Measurements from ENCODE around the gene CABP1. TPM values are rescaled to one million over a fixed set of nuclear protein-coding genes. Genes with fewer than 3 reads are reported as not detected.

The CABP1 gene
- total and polyA plus RNA-seq, 9 of the 15 experiments (the other 6 are each of a cell fraction or from before 2014, with no cell fraction given): not detected

DNA sequence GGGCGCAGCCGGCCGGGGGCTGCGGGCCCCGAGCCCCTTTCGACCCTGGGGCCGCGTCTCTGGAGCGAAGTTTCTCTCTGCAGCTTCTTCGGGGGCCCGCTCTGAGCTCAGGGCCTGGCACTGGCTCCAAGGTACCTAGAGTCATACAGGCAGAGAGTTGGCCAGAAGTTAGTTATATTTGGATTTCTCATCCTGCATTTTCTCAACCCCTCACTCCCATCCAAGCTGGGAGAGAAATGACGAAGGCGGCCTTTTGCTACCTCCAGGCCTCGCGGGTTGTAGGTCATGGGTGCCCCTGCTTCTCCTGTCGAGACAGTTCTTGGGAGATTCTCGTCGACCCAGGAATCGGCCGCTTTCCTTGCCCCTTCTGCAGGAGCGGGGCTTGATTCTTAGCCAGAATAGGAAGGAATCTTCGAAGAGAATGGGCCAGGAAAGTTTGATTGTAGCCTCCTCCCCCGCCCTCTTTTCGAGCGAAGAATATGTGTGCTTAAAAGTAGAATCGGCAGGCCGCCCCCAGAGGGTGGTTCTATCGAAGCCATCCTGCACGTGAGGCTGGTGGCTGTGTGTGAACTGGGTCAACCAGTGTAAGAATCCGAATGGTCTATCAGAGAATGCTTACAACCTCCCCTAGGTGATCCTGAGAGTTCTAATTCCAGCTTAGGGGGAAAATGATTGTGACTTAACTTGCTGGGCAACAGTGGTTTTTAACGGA, 47.3 kb downstream of the CABP1 start:
- in situ Hi-C loops (cut with MboI): no loop called here
- DNase-seq (ENCODE audit: extremely low read depth in 1 of 4, low spot score in 3 of 4): peak; percentile 35 to 61 (median 36)
- intact Hi-C loops (cut with micrococcal nuclease): loop anchor here (1.0 to 2.0 kb wide), 2 partner anchors 23 to 38 kb away; partner anchors contain the start of gene UNC119B
- TF ChIP-seq L3MBTL2 (IDR thresholded peaks at IDR 0.05): peak; percentile 33; the same call in 1 of the 2 replicates
- no peak for TF ChIP-seq GABPA (tag; conservative IDR thresholded peaks at IDR 0.05; ENCODE audit: low read depth)
- TF ChIP-seq, protein P1, sequence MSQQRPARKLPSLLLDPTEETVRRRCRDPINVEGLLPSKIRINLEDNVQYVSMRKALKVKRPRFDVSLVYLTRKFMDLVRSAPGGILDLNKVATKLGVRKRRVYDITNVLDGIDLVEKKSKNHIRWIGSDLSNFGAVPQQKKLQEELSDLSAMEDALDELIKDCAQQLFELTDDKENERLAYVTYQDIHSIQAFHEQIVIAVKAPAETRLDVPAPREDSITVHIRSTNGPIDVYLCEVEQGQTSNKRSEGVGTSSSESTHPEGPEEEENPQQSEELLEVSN (IDR thresholded peaks at IDR 0.05; ENCODE audit: borderline replicate concordance in 1 of 2, extremely low read depth in 1 of 2, insufficient read depth in 1 of 2, insufficient read length in 1 of 2, low read depth in 1 of 2, low read length in 1 of 2, poor library complexity in 1 of 2, severe bottlenecking in 1 of 2): peak in 1 of 2 experiments; percentile 45
- TF ChIP-seq SMAD2 (IDR thresholded peaks at IDR 0.05; ENCODE audit: low read depth, low read length): no peak
- TF ChIP-seq RBBP5 (IDR thresholded peaks at IDR 0.05; ENCODE audit: borderline replicate concordance, insufficient read depth, low read length, poor library complexity, severe bottlenecking): peak; percentile 14
- TF ChIP-seq ZBTB7A (IDR thresholded peaks at IDR 0.05; ENCODE audit: borderline replicate concordance, control insufficient read depth, low read depth, low read length): peak; percentile 78
- peak; percentile 39; the same call in 1 of the 2 replicates for TF ChIP-seq EGR1 (conservative IDR thresholded peaks at IDR 0.05)
- TF ChIP-seq, protein P2, sequence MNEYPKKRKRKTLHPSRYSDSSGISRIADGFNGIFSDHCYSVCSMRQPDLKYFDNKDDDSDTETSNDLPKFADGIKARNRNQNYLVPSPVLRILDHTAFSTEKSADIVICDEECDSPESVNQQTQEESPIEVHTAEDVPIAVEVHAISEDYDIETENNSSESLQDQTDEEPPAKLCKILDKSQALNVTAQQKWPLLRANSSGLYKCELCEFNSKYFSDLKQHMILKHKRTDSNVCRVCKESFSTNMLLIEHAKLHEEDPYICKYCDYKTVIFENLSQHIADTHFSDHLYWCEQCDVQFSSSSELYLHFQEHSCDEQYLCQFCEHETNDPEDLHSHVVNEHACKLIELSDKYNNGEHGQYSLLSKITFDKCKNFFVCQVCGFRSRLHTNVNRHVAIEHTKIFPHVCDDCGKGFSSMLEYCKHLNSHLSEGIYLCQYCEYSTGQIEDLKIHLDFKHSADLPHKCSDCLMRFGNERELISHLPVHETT (CRISPR knock-in tag; conservative IDR thresholded peaks at IDR 0.05 in 1 of 2, IDR thresholded peaks at IDR 0.05 in 1 of 2): peak in 1 of 2 experiments; percentile 52; a peak in 1 of 4 replicates
- peak; percentile 94 for TF ChIP-seq BHLHE40 (IDR thresholded peaks at IDR 0.05; ENCODE audit: low read length)
- peak; percentile 17 for TF ChIP-seq SAP30 (IDR thresholded peaks at IDR 0.05; ENCODE audit: borderline replicate concordance, insufficient read depth, low read depth, low read length, poor library complexity, severe bottlenecking)
- no peak for TF ChIP-seq NFRKB (IDR thresholded peaks at IDR 0.05; ENCODE audit: low read depth)
- TF ChIP-seq ZSCAN29 (IDR thresholded peaks at IDR 0.05): peak; percentile 66; the same call in 1 of the 2 replicates
- TF ChIP-seq, protein P3, sequence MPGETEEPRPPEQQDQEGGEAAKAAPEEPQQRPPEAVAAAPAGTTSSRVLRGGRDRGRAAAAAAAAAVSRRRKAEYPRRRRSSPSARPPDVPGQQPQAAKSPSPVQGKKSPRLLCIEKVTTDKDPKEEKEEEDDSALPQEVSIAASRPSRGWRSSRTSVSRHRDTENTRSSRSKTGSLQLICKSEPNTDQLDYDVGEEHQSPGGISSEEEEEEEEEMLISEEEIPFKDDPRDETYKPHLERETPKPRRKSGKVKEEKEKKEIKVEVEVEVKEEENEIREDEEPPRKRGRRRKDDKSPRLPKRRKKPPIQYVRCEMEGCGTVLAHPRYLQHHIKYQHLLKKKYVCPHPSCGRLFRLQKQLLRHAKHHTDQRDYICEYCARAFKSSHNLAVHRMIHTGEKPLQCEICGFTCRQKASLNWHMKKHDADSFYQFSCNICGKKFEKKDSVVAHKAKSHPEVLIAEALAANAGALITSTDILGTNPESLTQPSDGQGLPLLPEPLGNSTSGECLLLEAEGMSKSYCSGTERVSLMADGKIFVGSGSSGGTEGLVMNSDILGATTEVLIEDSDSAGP (CRISPR knock-in tag; IDR thresholded peaks at IDR 0.05): no peak

More for the DNA sequence above, 47.3 kb downstream of the CABP1 start:
- Histone ChIP-seq H3K79me2 (ENCODE audit: control insufficient read depth, insufficient read depth, low read length) (peaks cover 57% of the 10 kb centered on the region), H3K4me3 (peak overlapping the region; percentile 91), H3K27me3 (ENCODE audit: control insufficient read depth in 2 of 2, insufficient read depth in 2 of 2, low read length in 2 of 2) (no peaks in the 10 kb centered on the region), H3K36me3 (ENCODE audit: control insufficient read depth, insufficient read depth, low read length) (peaks cover 20% of the 10 kb centered on the region; the same call in 2 of the 3 replicates), H2AFZ (ENCODE audit: low read depth, low read length) (peak overlapping the region; percentile 50), H3K27ac (ENCODE audit: extremely low read depth, low read depth, low read length) (peak overlapping the region; percentile 91), H4K20me1 (replicated peaks; ENCODE audit: control insufficient read depth, insufficient read depth, low read length) (peaks cover 19% of the 10 kb centered on the region), H3K4me2 (ENCODE audit: insufficient read depth, low read length) (peak overlapping the region; percentile 92), H3K9ac (ENCODE audit: insufficient read depth in 1 of 2, low read depth in 2 of 2, low read length in 2 of 2) (peak overlapping the region; percentile 87 to 94), H3K4me1 (replicated peaks in 1 of 2; ENCODE audit: control insufficient read depth in 2 of 2, insufficient read depth in 2 of 2, low read length in 2 of 2) (peaks cover 17 to 19% of the 10 kb centered on the region in 2 experiments; a peak in 3 of 5 replicates), H3K9me1 (ENCODE audit: control insufficient read depth, insufficient read depth, low read length) (no peaks in the 10 kb centered on the region), H3K9me3 (replicated peaks; ENCODE audit: control insufficient read depth, insufficient read depth, low read depth, low read length) (no peaks in the 10 kb centered on the region)
- FAIRE-seq (peak; percentile 56), ATAC-seq (peak; percentile 4; the same call in 1 of the 3 replicates)
- BruUV-seq (replicated peaks): no TSS peak
- 1% methylated on average over 30 of the region's 31 CpGs for WGBS (ENCODE audit: insufficient coverage, low coverage, missing lambda C conversion rate)
- ChIA-PET CTCF (ENCODE audit: low intra/inter-chr PET ratio) (interaction anchor here (0.8 kb wide), 1 partner anchor 105 kb away, joined by 6 read pairs; no protein-coding TSS in a partner anchor), POLR2A (interaction anchor here (1.1 to 3.3 kb wide), 5 partner anchors 10 to 90 kb away, joined by 3 to 10 read pairs (median 4); partner anchors contain the start of gene UNC119B)
